ENCODE data around the gene PDE6H.
A peak's percentile ranks its signal among the peaks of the same experiment; 100 is the strongest.

The PDE6H gene

GRCh38 chr12:14961466-14962152 is 11.2 kb upstream of the PDE6H start, which contains the start of gene ARHGDIB:
Gene ARHGDIB, minus strand, starts transcription at chr12:14961601. Its CDS starts 10,889 bp downstream, at chr12:14950712.
- Histone ChIP-seq H3K27me3 (ENCODE audit: insufficient read depth, low read length, poor library complexity) (no peaks in the 10 kb centered on the region), H2AFZ (ENCODE audit: low read depth, low read length) (peak within 1 kb of the TSS; percentile 81), H4K20me1 (ENCODE audit: insufficient read depth, low read length) (peaks cover 22% of the 10 kb centered on the region), H3K27ac (ENCODE audit: low read length) (peak within 1 kb of the TSS; percentile 87), H3K9me3 (ENCODE audit: insufficient read depth, low read length, severe bottlenecking) (no peaks in the 10 kb centered on the region), H3K4me3 (ENCODE audit: low read depth in 1 of 2, low read length in 2 of 2) (peak within 1 kb of the TSS; percentile 41 to 77), H3K79me2 (ENCODE audit: insufficient read depth, low read length) (peaks cover 79% of the 10 kb centered on the region), H3K36me3 (ENCODE audit: insufficient read depth, low read length) (peaks cover 35% of the 10 kb centered on the region), H3K4me1 (ENCODE audit: insufficient read depth, low read length) (peaks cover 71% of the 10 kb centered on the region), H3K4me2 (ENCODE audit: insufficient read depth, low read length) (peak within 1 kb of the TSS; percentile 89), H3K9ac (ENCODE audit: low read depth, low read length) (peak within 1 kb of the TSS; percentile 78)
- ATAC-seq (ENCODE audit: insufficient read depth, low read depth) (peak; percentile 81), DNase-seq (peak; percentile 92)
- TF ChIP-seq, protein P1, sequence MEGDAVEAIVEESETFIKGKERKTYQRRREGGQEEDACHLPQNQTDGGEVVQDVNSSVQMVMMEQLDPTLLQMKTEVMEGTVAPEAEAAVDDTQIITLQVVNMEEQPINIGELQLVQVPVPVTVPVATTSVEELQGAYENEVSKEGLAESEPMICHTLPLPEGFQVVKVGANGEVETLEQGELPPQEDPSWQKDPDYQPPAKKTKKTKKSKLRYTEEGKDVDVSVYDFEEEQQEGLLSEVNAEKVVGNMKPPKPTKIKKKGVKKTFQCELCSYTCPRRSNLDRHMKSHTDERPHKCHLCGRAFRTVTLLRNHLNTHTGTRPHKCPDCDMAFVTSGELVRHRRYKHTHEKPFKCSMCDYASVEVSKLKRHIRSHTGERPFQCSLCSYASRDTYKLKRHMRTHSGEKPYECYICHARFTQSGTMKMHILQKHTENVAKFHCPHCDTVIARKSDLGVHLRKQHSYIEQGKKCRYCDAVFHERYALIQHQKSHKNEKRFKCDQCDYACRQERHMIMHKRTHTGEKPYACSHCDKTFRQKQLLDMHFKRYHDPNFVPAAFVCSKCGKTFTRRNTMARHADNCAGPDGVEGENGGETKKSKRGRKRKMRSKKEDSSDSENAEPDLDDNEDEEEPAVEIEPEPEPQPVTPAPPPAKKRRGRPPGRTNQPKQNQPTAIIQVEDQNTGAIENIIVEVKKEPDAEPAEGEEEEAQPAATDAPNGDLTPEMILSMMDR (IDR thresholded peaks at IDR 0.05; ENCODE audit: borderline replicate concordance, extremely low read depth, low read length, poor library complexity, severe bottlenecking), result no peak
- no peak for TF ChIP-seq EZH2 (IDR thresholded peaks at IDR 0.05; ENCODE audit: borderline replicate concordance, low read depth, low read length, severe bottlenecking)

GRCh38 chr12:14962153-14962539 is 10.7 kb upstream of the PDE6H start:
- peak overlapping the region; percentile 81 for H2AFZ ChIP-seq (ENCODE audit: low read depth, low read length)
- H3K4me3 ChIP-seq (ENCODE audit: low read depth in 1 of 2, low read length in 2 of 2), result peak overlapping the region; percentile 41 to 77
- TF ChIP-seq, protein P1 (IDR thresholded peaks at IDR 0.05; ENCODE audit: borderline replicate concordance, extremely low read depth, low read length, poor library complexity, severe bottlenecking), result no peak
- no peak for TF ChIP-seq EZH2 (IDR thresholded peaks at IDR 0.05; ENCODE audit: borderline replicate concordance, low read depth, low read length, severe bottlenecking)
- ATAC-seq (ENCODE audit: insufficient read depth, low read depth), result no peak
- H3K9ac ChIP-seq (ENCODE audit: low read depth, low read length), result peak overlapping the region; percentile 78
- peaks cover 19% of the 10 kb centered on the region; the same call in 1 of the 2 replicates for H4K20me1 ChIP-seq (ENCODE audit: insufficient read depth, low read length)
- DNase-seq, result no peak
- H3K79me2 ChIP-seq (ENCODE audit: insufficient read depth, low read length), result peaks cover 73% of the 10 kb centered on the region
- peak overlapping the region; percentile 87 for H3K27ac ChIP-seq (ENCODE audit: low read length)
- peak overlapping the region; percentile 89 for H3K4me2 ChIP-seq (ENCODE audit: insufficient read depth, low read length)
- peaks cover 66% of the 10 kb centered on the region for H3K4me1 ChIP-seq (ENCODE audit: insufficient read depth, low read length)
- no peaks in the 10 kb centered on the region for H3K27me3 ChIP-seq (ENCODE audit: insufficient read depth, low read length, poor library complexity)
- H3K36me3 ChIP-seq (ENCODE audit: insufficient read depth, low read length), result peaks cover 29% of the 10 kb centered on the region
- H3K9me3 ChIP-seq (ENCODE audit: insufficient read depth, low read length, severe bottlenecking), result no peaks in the 10 kb centered on the region

DNA sequence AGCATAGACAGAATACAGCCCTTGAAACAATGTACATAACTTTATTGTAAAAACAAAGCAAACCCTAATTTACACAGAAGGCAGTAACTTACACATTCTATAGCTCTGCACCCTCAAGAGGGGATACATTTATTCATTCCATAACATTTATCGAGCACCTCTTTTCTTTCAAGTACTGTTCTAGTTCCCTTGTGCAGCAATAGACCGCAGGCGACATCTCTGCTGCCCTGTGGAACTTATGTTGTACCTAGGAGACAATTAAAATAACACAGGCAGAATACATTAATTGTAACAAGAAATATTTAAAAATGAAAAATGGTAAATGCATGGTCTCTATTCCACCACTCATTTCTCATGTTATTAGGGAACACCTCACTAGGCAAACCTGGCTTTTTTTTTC is 10.0 kb upstream of the PDE6H start:
- peak overlapping the region; percentile 78 for H3K9ac ChIP-seq (ENCODE audit: low read depth, low read length)
- ATAC-seq (ENCODE audit: insufficient read depth, low read depth) (no peak), DNase-seq (peak; percentile 47)
- peaks cover 24% of the 10 kb centered on the region for H3K36me3 ChIP-seq (ENCODE audit: insufficient read depth, low read length)
- peaks cover 67% of the 10 kb centered on the region for H3K79me2 ChIP-seq (ENCODE audit: insufficient read depth, low read length)
- H3K4me1 ChIP-seq (ENCODE audit: insufficient read depth, low read length), result peaks cover 59% of the 10 kb centered on the region
- H3K9me3 ChIP-seq (ENCODE audit: insufficient read depth, low read length, severe bottlenecking), result no peaks in the 10 kb centered on the region
- H3K27me3 ChIP-seq (ENCODE audit: insufficient read depth, low read length, poor library complexity), result no peaks in the 10 kb centered on the region
- no peak for TF ChIP-seq EZH2 (IDR thresholded peaks at IDR 0.05; ENCODE audit: borderline replicate concordance, low read depth, low read length, severe bottlenecking)
- TF ChIP-seq, protein P1 (IDR thresholded peaks at IDR 0.05; ENCODE audit: borderline replicate concordance, extremely low read depth, low read length, poor library complexity, severe bottlenecking), result peak; percentile 4
- H3K4me3 ChIP-seq (ENCODE audit: low read depth in 1 of 2, low read length in 2 of 2), result peak overlapping the region; percentile 41 to 77; a peak in 3 of 4 replicates
- peak overlapping the region; percentile 81 for H2AFZ ChIP-seq (ENCODE audit: low read depth, low read length)
- peak overlapping the region; percentile 89 for H3K4me2 ChIP-seq (ENCODE audit: insufficient read depth, low read length)
- H4K20me1 ChIP-seq (ENCODE audit: insufficient read depth, low read length), result peaks cover 15% of the 10 kb centered on the region; the same call in 1 of the 2 replicates
- peak overlapping the region; percentile 87 for H3K27ac ChIP-seq (ENCODE audit: low read length)

Data from DND-41 (cell line).